ENCODE data around the gene SMC6.

DNA sequence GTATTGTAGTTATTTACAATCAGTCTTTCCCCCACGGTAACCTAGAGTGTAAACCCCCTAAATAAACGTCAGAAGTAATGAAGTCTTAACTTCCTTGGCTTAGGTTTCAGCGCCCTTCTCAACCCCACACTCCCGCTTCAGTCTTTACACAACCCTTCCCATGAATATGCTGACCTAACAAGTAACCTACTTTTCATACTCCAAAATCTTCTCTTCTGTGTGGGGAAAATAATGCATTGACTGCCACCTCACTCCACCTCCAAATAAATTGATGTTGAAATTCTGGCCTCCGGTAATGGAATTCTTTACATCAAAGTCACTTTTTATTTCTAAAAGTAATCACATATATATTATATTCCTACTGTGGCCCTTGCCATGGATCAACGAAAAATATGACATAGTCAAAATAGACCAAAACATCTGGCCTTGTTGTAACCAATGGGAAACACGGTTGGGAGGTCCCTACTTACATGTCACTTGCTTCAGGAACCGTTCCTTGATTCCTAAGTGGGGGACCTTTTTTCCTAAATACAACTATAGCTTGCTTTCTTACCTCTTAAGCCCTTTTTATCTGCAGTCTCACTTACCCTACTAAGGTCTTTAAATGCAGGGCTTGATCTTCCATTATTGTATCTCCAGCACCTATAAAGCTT, 1.3 kb upstream of the SMC6 start:
- TF ChIP-seq, protein P1, sequence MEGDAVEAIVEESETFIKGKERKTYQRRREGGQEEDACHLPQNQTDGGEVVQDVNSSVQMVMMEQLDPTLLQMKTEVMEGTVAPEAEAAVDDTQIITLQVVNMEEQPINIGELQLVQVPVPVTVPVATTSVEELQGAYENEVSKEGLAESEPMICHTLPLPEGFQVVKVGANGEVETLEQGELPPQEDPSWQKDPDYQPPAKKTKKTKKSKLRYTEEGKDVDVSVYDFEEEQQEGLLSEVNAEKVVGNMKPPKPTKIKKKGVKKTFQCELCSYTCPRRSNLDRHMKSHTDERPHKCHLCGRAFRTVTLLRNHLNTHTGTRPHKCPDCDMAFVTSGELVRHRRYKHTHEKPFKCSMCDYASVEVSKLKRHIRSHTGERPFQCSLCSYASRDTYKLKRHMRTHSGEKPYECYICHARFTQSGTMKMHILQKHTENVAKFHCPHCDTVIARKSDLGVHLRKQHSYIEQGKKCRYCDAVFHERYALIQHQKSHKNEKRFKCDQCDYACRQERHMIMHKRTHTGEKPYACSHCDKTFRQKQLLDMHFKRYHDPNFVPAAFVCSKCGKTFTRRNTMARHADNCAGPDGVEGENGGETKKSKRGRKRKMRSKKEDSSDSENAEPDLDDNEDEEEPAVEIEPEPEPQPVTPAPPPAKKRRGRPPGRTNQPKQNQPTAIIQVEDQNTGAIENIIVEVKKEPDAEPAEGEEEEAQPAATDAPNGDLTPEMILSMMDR (IDR thresholded peaks at IDR 0.05) = no peak
- TF ChIP-seq EP300 (IDR thresholded peaks at IDR 0.05) = no peak
- TF ChIP-seq POLR2A (IDR thresholded peaks at IDR 0.05) = no peak
